Dedifferentiated amniotic fluid mesenchymal stem cell (primary cell): ENCODE results near the gene CTSH.
A peak's percentile ranks its signal among the peaks of the same experiment; 100 is the strongest.
"Not testable (repeated sequence)": the region's sequence is repeated elsewhere in the genome, so short reads cannot be mapped to it uniquely, and the experiment has no call there.

ENCODE experiments used
- DNase-seq: peaks from one replicate; pipeline ENCODE4 v3.0.0-alpha.2; 2016; ENCODE audit errors: extremely low spot score

Gene CTSH

DNA sequence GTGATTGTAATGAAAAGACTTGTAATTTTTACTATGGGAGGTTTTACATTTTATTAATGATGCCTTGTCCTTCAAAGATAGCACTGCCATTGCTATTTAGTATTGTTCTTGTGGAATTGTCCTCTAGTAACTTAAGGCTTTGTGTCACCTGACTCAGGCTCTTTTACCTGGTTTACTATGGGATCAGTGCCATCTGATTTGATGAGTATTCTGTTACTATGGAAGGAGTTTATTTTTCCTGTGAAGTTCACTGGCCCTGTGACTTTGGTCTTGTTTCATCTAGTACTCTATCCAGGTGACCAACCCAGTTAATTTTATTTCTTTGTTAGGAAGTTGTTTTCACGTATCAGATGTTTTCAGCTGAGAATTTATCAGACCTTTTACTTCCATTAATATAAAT lies 63.2 kb downstream of the CTSH start:
- DNase-seq = no peak

- no peak for DNase-seq
Measured at GRCh38 chr15:78880813-78881212, 64.0 kb downstream of the CTSH start.

GRCh38 chr15:78880242-78880533 lies 64.7 kb downstream of the CTSH start:
- DNase-seq = no peak

- no peak for DNase-seq
Measured at GRCh38 chr15:78879517-78880241, 65.2 kb downstream of the CTSH start.

- no peak for DNase-seq
Measured at GRCh38 chr15:78878356-78878755, 66.5 kb downstream of the CTSH start.

- not testable (repeated sequence) for DNase-seq
Measured at GRCh38 chr15:78876954-78877353, 67.9 kb downstream of the CTSH start.

DNA sequence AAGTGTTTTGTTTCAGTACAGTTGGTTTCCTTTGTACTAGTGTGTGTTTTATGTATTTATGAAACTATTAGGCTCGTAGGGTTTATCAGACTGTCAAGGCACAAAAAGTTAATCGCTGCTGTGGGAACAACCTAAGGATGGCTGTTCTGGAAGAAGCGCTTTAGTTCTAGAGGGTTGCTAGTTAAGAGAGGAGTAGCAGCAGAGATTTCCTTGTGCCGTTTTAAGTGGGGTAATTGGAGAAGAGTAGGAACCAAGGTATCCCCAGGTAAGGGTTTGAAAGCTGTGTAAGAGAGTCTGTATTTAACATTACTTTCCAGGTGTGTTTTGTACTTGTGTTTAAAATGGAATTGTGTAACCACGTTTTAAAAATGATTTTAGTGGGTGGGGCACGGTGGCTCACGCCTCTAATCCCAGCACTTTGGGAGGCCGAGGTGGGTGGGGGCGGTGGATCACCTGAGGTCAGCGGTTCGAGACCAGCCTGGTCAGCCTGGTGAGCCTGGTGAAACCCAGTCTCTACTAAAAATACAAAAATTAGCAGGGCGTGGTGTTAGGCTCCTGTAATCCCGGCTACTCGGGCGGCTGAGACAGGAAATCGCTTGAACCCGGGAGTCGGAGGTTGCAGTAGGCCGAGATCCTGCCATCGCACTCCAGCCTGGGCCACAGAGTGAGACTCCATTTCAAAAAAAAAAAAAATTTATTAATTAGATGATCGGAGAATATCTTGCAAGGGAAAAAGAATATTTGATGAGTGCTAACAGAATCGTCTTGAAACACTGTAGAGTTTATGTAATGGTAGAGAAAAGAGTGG lies 69.5 kb downstream of the CTSH start:
- DNase-seq = no peak

GRCh38 chr15:78873793-78874765 lies 70.8 kb downstream of the CTSH start:
- DNase-seq = no peak

DNA sequence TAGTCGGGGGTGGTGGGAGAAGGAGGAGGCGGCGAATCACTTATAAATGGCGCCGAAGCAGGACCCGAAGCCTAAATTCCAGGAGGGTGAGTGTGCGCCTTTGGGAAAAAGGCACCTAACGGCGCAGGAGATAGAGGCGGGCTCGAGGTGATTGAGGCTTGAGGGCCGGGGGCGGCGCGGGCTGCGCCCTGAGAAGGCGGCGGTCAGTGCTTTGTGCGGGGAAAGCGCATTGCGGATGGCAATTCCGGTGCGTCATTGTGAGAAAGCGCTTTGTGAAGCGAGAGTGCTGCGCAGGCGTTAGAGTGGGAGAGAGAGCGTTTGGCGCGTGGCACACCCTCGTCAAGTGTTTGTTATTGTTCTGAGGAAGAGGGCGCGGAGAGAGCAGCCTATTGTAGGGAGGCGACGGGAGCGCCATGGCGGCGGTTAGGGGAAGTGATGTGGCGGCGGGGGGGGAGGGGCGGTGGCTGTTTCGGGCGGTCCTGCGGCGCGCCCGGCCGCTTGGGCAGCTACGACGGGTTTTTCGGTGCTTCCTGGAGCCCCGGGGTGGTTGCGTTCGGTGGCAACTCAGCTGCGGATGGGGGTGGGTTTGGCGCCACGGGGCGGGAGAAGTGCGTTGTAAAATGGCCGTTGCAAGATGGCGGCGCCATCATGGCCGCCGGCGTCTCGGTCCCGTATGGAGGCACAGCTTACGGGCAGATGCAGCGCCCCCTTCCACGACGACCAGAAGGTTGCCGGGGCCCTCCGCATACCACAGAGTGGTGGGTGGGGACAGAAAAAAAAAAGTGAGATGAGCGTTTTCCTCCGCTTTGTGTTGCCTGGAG lies 71.7 kb downstream of the CTSH start:
- peak; percentile 91 for DNase-seq

DNA sequence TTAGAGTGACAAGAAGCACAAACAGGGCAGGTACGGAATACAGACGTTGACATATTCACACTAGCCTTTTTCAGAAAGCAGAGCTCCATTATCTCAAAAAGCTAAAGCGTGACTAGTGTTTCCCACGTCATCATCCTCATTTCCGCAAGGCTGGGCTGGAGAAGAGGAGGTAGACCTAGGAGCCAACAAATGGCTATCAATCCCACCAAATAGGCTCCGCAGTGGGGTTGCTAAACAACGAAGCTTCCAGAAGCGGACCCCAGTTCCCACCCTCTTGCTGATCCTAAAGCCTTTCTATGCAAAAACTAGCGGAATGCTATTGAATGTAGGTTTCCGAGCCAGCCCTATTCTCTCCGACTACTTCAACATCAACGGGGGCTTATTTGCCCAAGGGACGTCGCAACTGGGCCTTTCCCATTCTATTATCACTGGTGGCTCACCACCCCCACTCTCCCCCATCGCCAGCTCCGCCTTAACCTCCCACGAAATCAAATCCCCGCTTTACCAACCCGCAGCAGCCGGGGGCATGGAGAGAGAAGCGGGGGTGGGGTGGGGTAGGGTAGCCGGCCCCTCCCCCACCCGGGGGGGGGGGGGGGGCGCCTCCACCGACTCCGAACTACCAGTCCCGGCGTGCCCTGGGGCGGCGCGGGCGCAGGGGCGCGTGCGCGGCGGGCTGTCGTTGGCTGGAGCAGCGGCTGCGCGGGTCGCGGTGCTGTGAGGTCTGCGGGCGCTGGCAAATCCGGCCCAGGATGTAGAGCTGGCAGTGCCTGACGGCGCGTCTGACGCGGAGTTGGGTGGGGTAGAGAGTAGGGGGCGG lies 72.5 kb downstream of the CTSH start, which contains the start of gene MORF4L1:
Gene MORF4L1, plus strand, starts transcription at position 736 of the 817 bp plus-strand sequence. CDS start 128 bp downstream, outside the sequence.
- DNase-seq = peak; percentile 93

DNA sequence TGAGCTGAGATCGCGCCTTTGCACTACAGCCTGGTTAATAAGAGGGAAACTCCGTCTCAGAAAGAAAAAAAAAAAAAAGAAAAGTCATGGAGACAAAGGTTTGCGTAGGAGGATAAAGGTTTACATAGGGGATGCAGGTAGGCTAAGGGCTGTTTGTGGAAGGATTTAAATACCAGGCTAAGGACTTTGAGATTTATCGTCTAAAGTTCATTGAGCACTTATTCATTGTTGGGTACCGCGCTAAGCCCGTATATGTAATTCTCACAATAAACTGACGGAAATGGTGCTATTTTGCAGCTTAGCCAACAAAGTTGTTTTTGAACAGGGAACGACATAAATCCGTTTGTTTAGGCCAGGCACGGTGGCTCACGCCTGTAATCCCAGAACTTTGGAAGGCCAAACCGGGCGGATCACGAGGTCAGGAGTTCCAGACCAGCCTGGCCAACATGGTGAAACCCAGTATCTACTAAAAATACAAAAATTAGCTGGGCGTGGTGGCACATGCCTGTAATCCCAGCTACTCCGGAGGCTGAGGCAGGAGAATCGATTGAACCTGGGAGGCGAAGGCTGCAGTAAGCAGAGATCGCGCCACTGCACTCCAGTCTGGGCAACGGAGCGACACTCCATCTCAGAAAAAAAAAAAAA lies 73.2 kb downstream of the CTSH start:
- not testable (repeated sequence) for DNase-seq
